ENCODE data around the gene JMJD8.

DNA sequence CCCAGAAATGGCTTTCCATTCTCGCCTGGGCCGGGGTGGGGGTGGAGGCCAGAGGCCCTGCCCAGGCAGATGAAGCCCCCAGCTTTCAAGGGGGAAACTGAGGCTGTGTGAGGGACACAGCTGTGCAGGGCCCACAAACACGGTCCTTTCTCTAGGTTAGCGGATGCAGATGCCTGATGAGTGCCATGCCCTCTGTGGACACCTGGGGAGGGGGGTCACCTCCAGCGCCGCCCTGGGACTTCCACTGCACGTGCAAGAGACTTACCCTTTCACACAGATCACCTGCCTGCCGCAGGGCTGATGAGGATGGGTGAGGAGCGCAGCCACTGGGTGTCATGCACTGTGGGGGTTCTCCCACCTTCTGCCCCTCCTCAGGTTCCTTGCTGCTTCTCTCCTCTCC is 34.3 kb upstream of the JMJD8 start:
- TF ChIP-seq CTCF (conservative IDR thresholded peaks at IDR 0.05; ENCODE audit: low read depth in 2 of 2): no peak
- TF ChIP-seq POLR2AphosphoS5 (IDR thresholded peaks at IDR 0.05; ENCODE audit: low read depth): no peak
- no peak for TF ChIP-seq CREB1 (CRISPR knock-in tag; IDR thresholded peaks at IDR 0.05; ENCODE audit: low read depth)
- TF ChIP-seq ETS1 (IDR thresholded peaks at IDR 0.05): no peak
- TF ChIP-seq REST (IDR thresholded peaks at IDR 0.05; ENCODE audit: unreplicated experiment): no peak
- TF ChIP-seq EZH2phosphoT487 (IDR thresholded peaks at IDR 0.05; ENCODE audit: unreplicated experiment): no peak
- no peak for TF ChIP-seq ZNF331 (CRISPR knock-in tag; IDR thresholded peaks at IDR 0.05; ENCODE audit: low read depth)
- no peak for TF ChIP-seq EZH2 (IDR thresholded peaks at IDR 0.05; ENCODE audit: low read depth, unreplicated experiment)
- TF ChIP-seq JUNB (IDR thresholded peaks at IDR 0.05; ENCODE audit: unreplicated experiment): no peak
- TF ChIP-seq STAT1 (IDR thresholded peaks at IDR 0.05; ENCODE audit: unreplicated experiment): no peak
- TF ChIP-seq ZNF114 (CRISPR knock-in tag; IDR thresholded peaks at IDR 0.05): no peak
- TF ChIP-seq NANOG (IDR thresholded peaks at IDR 0.05; ENCODE audit: borderline replicate concordance): no peak
